Heart right ventricle (tissue), 16 donors: Measurements from ENCODE around the gene STOML1. TPM values are rescaled to one million over a fixed set of nuclear protein-coding genes. Genes with fewer than 3 reads are reported as not detected.
"Not testable (repeated sequence)": the region's sequence is repeated elsewhere in the genome, so short reads cannot be mapped to it uniquely, and the experiment has no call there.

Experiments
- ATAC-seq, 8 donors: fragments of 200-7000 bp; cut with Tn5 transposase; one replicate each; pipeline ENCODE4 v1.9.1; 2020; ENCODE audit warnings: mild to moderate bottlenecking in 8 of 8, moderate library complexity in 8 of 8, moderate number of reproducible peaks in 1 of 8
- DNase-seq, 2 donors: peaks; one replicate each; pipeline ENCODE4 v3.0.0-alpha.2; 2020
- H3K27ac ChIP-seq, 10 donors: fragments of 200-600 bp; sonication (generic) in 2 of 10; one replicate each; pipeline versions ENCODE4 v1.5.0 to v1.8.0; 2020 to 2022; ENCODE audit warnings: mild to moderate bottlenecking in 3 of 10
- H3K27me3 ChIP-seq, 7 donors: fragments of 200-600 bp; one replicate each; pipeline ENCODE4 v1.8.0; 2021 to 2022; ENCODE audit warnings: mild to moderate bottlenecking in 2 of 7
- H3K36me3 ChIP-seq, 9 donors: fragments of 200-600 bp; sonication (generic) in 1 of 9; one replicate each; pipeline versions ENCODE4 v1.5.0 to v1.8.0; 2020 to 2022; ENCODE audit warnings: mild to moderate bottlenecking in 2 of 9
- H3K4me1 ChIP-seq, 9 donors: fragments of 200-600 bp; sonication (generic) in 1 of 9; one replicate each; pipeline versions ENCODE4 v1.5.0 to v1.8.0; 2020 to 2022; ENCODE audit warnings: mild to moderate bottlenecking in 4 of 9
- H3K4me3 ChIP-seq, 10 donors: fragments of 200-600 bp; sonication (generic) in 2 of 10; one replicate each; pipeline versions ENCODE4 v1.5.0 to v1.8.0; 2020 to 2022; ENCODE audit warnings: mild to moderate bottlenecking in 7 of 10, moderate library complexity in 2 of 10
- H3K9me3 ChIP-seq, 11 donors: fragments of 200-600 bp in 10 of 11; sonication (generic) in 2 of 11; one replicate each; pipeline versions ENCODE4 v1.5.0 to v1.8.0; 2013 to 2022; ENCODE audit warnings: mild to moderate bottlenecking in 2 of 11, control low read depth in 1 of 11, moderate library complexity in 1 of 11
- CTCF ChIP-seq, 9 donors: fragments of 200-600 bp; sonication (generic) in 2 of 9; IDR thresholded peaks; one replicate each; pipeline versions ENCODE4 v1.5.0 to v1.8.0; 2021 to 2022; ENCODE audit warnings: antibody characterized with exemption in 9 of 9, mild to moderate bottlenecking in 5 of 9, moderate library complexity in 1 of 9
- WGBS, 2 donors: extraction: QIAGEN DNeasy Blood & Tissue Kit; methylation state at CpG; one replicate each; pipeline ENCODE4 v1.1.7; 2013; ENCODE audit warnings: inconsistent platforms in 1 of 2; 5-methylcytosine and 5-hydroxymethylcytosine counted together
- intact Hi-C, 10 donors: fragments of 100-400 bp; cut with DNase I; formaldehyde crosslinking; loops; one replicate each; pipeline versions ENCODE4 v1.11.1 to v1.14.2; 2022
- polyA plus RNA-seq, 2 donors: library from polyadenylated mRNA; stranded (reverse); fragments of 200-250 nt; gene quantifications; one replicate each; pipeline ENCODE4 v1.2.3, GENCODE V29; 2013
- total RNA-seq, 10 donors: library from RNA; stranded (reverse); fragmentation: NEBNext Ultra II Directional in 3 of 10; extraction: Animal tissue kit (Norgen Biotek cat#: 25700) in 3 of 10; gene quantifications; one replicate each; pipeline versions ENCODE4 v1.2.1 to v1.2.4, GENCODE V29; 2021 to 2023
- donor health status: Arrhythmogenic right ventricular cardiomyopathy.
- donor health status: ischemic (EF 13 %, LVEDD 7.1; RV severe dilation, severe dysfunction).
- donor health status: healthy with polysubstance abuse.
- donor health status: DM: no; HTN: yes; CAD: no.
- donor health status: DM: no; HTN: no; CAD: no.
- donor health status: ischemic (EF 25% LVEDD 6.9; RV normal size, moderate dysfunction).
- donor health status: ischemic (EF 25% LVEDD 5.7; RV mildly dilated, moderate dysfunction).
- donor health status: healthy.
- donor health status: DM: yes; HTN: yes; CAD: no.
- donor health status: Ischemic cardiomyopathy.
- donor health status: ischemic (EF 35%, LVEDD 5.7; RV mildly dilated, moderate dysfunction).
- donor health status: nonischemic (EF 11% LVEDD 7.7; RV severe dilation, severe dysfunction).
- donor health status: DM: yes; HTN: yes; CAD: no.
- donor health status: PGD.
- donor health status: ischemic (EF 29% LVEDD 5.4; RV normal size, mild dysfunction).
- donor health status: nonischemic (EF 23%, LVEDD 6.1; RV moderate dilation, normal function).

The STOML1 gene
- total and polyA plus RNA-seq, 12 donors: 21.1 to 38.4 (median 28.2) TPM

- H3K27me3 ChIP-seq: no peaks in the 10 kb centered on the region
- H3K36me3 ChIP-seq: peaks cover 0 to 13% (median 0%) of the 10 kb centered on the region in 9 donors
- H3K4me1 ChIP-seq: peaks cover 31 to 57% (median 40%) of the 10 kb centered on the region in 9 donors
- no peak for TF ChIP-seq CTCF (IDR thresholded peaks at IDR 0.05)
- no peak overlapping the region for H3K4me3 ChIP-seq
- H3K9me3 ChIP-seq: no peaks in the 10 kb centered on the region
- intact Hi-C loops: loop anchor here in 6 of 10 donors (5.0 to 10.0 kb wide), 6 partner anchors 53 to 1375 kb away; no protein-coding TSS in a partner anchor
- ATAC-seq: no peak
- no peak for DNase-seq
- 94 to 98% methylated on average over 1 of the region's 1 CpG for WGBS, 2 donors
- no peak overlapping the region for H3K27ac ChIP-seq
Observed at GRCh38 chr15:73979636-73980035, 12.5 kb downstream of the STOML1 start.

GRCh38 chr15:73978896-73979295 lies 13.2 kb downstream of the STOML1 start:
- Histone ChIP-seq H3K9me3 (no peaks in the 10 kb centered on the region), H3K36me3 (peaks cover 0 to 6% (median 0%) of the 10 kb centered on the region in 9 donors), H3K4me1 (peaks cover 24 to 50% (median 32%) of the 10 kb centered on the region in 9 donors), H3K4me3 (no peak overlapping the region), H3K27ac (no peak overlapping the region), H3K27me3 (no peaks in the 10 kb centered on the region)
- DNase-seq (no peak), ATAC-seq (no peak)
- TF ChIP-seq CTCF (IDR thresholded peaks at IDR 0.05): no peak
- WGBS, 2 donors: 85 to 91% methylated on average over 3 of the region's 3 CpGs
- intact Hi-C loops: loop anchor here in 6 of 10 donors (5.0 to 10.0 kb wide), 5 partner anchors 68 to 1374 kb away; no protein-coding TSS in a partner anchor

GRCh38 chr15:73975440-73976125 lies 16.5 kb downstream of the STOML1 start:
- 60 to 71% methylated on average over 18 of the region's 18 CpGs for WGBS, 2 donors
- H3K9me3 ChIP-seq, ATAC-seq, DNase-seq, H3K27ac ChIP-seq, H3K4me3 ChIP-seq, H3K27me3 ChIP-seq, H3K36me3 ChIP-seq: not testable (repeated sequence)
- intact Hi-C loops: loop anchor here in 6 of 10 donors (5.0 to 10.0 kb wide), 5 partner anchors 72 to 1371 kb away; no protein-coding TSS in a partner anchor
- H3K4me1 ChIP-seq: peaks cover 0 to 27% (median 10%) of the 10 kb centered on the region in 9 donors

- not testable (repeated sequence) for H3K9me3 ChIP-seq, H3K27me3 ChIP-seq, H3K27ac ChIP-seq, H3K36me3 ChIP-seq, DNase-seq
- 87 to 92% methylated on average over 34 to 39 of the region's 39 CpGs for WGBS, 2 donors
- Histone ChIP-seq H3K4me1 (peaks cover 0 to 17% (median 10%) of the 10 kb centered on the region in 9 donors), H3K4me3 (peak overlapping the region in 2 of 10 donors; percentile 6 to 33)
- ATAC-seq: peak in 1 of 8 donors; percentile 37
- intact Hi-C loops: loop anchor here (1.0 to 10.0 kb wide), 12 partner anchors 63 to 1369 kb away; no protein-coding TSS in a partner anchor
Observed at GRCh38 chr15:73973683-73974200, 18.4 kb downstream of the STOML1 start.

- peak; percentile 87 to 96 (median 93) for ATAC-seq
- Histone ChIP-seq H3K4me1 (peaks cover 0 to 17% (median 10%) of the 10 kb centered on the region in 9 donors), H3K27me3 (no peaks in the 10 kb centered on the region), H3K36me3 (no peaks in the 10 kb centered on the region), H3K9me3 (no peaks in the 10 kb centered on the region), H3K27ac (peak overlapping the region in 1 of 10 donors; percentile 52), H3K4me3 (peak overlapping the region in 8 of 10 donors; percentile 6 to 40 (median 32))
- 27 to 28% methylated on average over 26 of the region's 26 CpGs for WGBS, 2 donors
- TF ChIP-seq CTCF (IDR thresholded peaks at IDR 0.05): peak; percentile 74 to 88 (median 85)
- peak; percentile 81 to 88 for DNase-seq
- intact Hi-C loops: loop anchor here (1.0 to 10.0 kb wide), 12 partner anchors 64 to 1368 kb away; no protein-coding TSS in a partner anchor
Observed at GRCh38 chr15:73972984-73973682, 19.0 kb downstream of the STOML1 start.
